GM23338 (cell line): ENCODE measurements around the gene ACTG1. TPM values are rescaled to one million over a fixed set of nuclear protein-coding genes. Genes with fewer than 3 reads are reported as not detected.

ENCODE experiments used
- ATAC-seq: fragments of 200-7000 bp; cut with Tn5 transposase; 3 replicates; pipeline ENCODE4 v1.9.1; 2020
- DNase-seq: peaks from one replicate; pipeline ENCODE4 v3.0.0-alpha.2; 2015; ENCODE audit warnings: low spot score
- H2AFZ ChIP-seq: fragments of 200-600 bp; sonication (generic); 2 replicates; pipeline ENCODE4 v1.8.0; 2016; ENCODE audit warnings: antibody characterized with exemption, mild to moderate bottlenecking, moderate library complexity
- H3F3A ChIP-seq: fragments of 200-600 bp; sonication (generic); replicated peaks from 2 replicates; pipeline ENCODE4 v1.8.0; 2017; ENCODE audit warnings: antibody characterized with exemption, mixed run types, low read depth
- H3K27ac ChIP-seq: fragments of 200-600 bp; sonication (generic); 2 replicates; pipeline ENCODE4 v1.6.1; 2016; ENCODE audit warnings: low read depth
- H3K27me3 ChIP-seq: fragments of 200-600 bp; sonication (generic); 2 replicates; pipeline ENCODE4 v1.8.0; 2016; ENCODE audit warnings: mild to moderate bottlenecking, mixed run types, moderate library complexity; ENCODE audit not compliant: insufficient read depth
- H3K36me3 ChIP-seq: fragments of 200-600 bp; sonication (generic); 2 replicates; pipeline ENCODE4 v1.8.0; 2016; ENCODE audit warnings: mild to moderate bottlenecking; ENCODE audit not compliant: insufficient read depth
- H3K4me1 ChIP-seq: fragments of 200-600 bp; sonication (generic); 2 replicates; pipeline ENCODE4 v1.8.0; 2016; ENCODE audit warnings: mild to moderate bottlenecking, moderate library complexity; ENCODE audit not compliant: insufficient read depth
- H3K4me2 ChIP-seq: fragments of 200-600 bp; sonication (generic); 2 replicates; pipeline ENCODE4 v1.7.1; 2017; ENCODE audit warnings: mixed run types
- H3K4me3 ChIP-seq: fragments of 200-600 bp; sonication (generic); 2 replicates; pipeline ENCODE4 v1.6.1; 2016; ENCODE audit warnings: mixed run types
- H3K79me2 ChIP-seq: fragments of 200-600 bp; sonication (generic); replicated peaks from 2 replicates; pipeline ENCODE4 v1.8.0; 2017; ENCODE audit warnings: mild to moderate bottlenecking; ENCODE audit not compliant: insufficient read depth
- H3K9me2 ChIP-seq: fragments of 200-600 bp; sonication (generic); 2 replicates; pipeline ENCODE4 v1.8.0; 2017; ENCODE audit not compliant: insufficient read depth
- H4K20me1 ChIP-seq: fragments of 200-600 bp; sonication (generic); replicated peaks from 2 replicates; pipeline ENCODE4 v1.8.0; 2017; ENCODE audit warnings: mild to moderate bottlenecking; ENCODE audit not compliant: insufficient read depth
- H3K27ac Mint-ChIP-seq: 2 replicates; pipeline ENCODE4 v1.8.0; 2020; ENCODE audit warnings: inconsistent platforms, mild to moderate bottlenecking, moderate library complexity, mixed read lengths
- H3K27me3 Mint-ChIP-seq: 3 replicates; pipeline ENCODE4 v1.8.0; 2022; ENCODE audit warnings: low read depth, mild to moderate bottlenecking, moderate library complexity, mixed read lengths, inconsistent platforms; ENCODE audit not compliant: insufficient read depth, poor library complexity
- H3K36me3 Mint-ChIP-seq: 3 replicates; pipeline ENCODE4 v1.8.0; 2021; ENCODE audit warnings: low read depth, mild to moderate bottlenecking, inconsistent platforms, moderate library complexity, mixed read lengths
- H3K4me1 Mint-ChIP-seq: 3 replicates; pipeline ENCODE4 v1.8.0; 2020; ENCODE audit warnings: mild to moderate bottlenecking, inconsistent platforms, mixed read lengths
- H3K4me3 Mint-ChIP-seq: 3 replicates; pipeline ENCODE4 v1.8.0; 2021; ENCODE audit warnings: moderate library complexity, mild to moderate bottlenecking, inconsistent platforms, mixed read lengths
- H3K9me3 Mint-ChIP-seq: 3 replicates; pipeline ENCODE4 v1.8.0; 2020; ENCODE audit warnings: moderate library complexity, mild to moderate bottlenecking, inconsistent platforms, mixed read lengths
- CREB1 ChIP-seq: fragments of 250-450 bp; sonication (Bioruptor Pico); IDR thresholded peaks from 2 replicates; pipeline ENCODE4 v1.5.0; 2020; ENCODE audit warnings: low read depth, mild to moderate bottlenecking, moderate library complexity
- EZH2phosphoT487 ChIP-seq: fragments of 200-600 bp; sonication (generic); IDR thresholded peaks from one replicate; pipeline ENCODE4 v1.8.1; 2018; ENCODE audit warnings: antibody characterized with exemption; ENCODE audit not compliant: unreplicated experiment
- JUNB ChIP-seq: IDR thresholded peaks from one replicate; pipeline ENCODE4 v1.6.1; 2016; ENCODE audit warnings: antibody characterized with exemption; ENCODE audit not compliant: unreplicated experiment
- NANOG ChIP-seq: IDR thresholded peaks from 2 replicates; pipeline ENCODE4 v1.6.1; 2016; ENCODE audit warnings: antibody characterized with exemption, borderline replicate concordance
- POLR2AphosphoS5 ChIP-seq: IDR thresholded peaks from 2 replicates; pipeline ENCODE4 v1.6.1; 2016; ENCODE audit warnings: antibody characterized with exemption, low read depth
- STAT1 ChIP-seq: IDR thresholded peaks from one replicate; pipeline ENCODE4 v1.6.1; 2016; ENCODE audit warnings: antibody characterized with exemption; ENCODE audit not compliant: unreplicated experiment
- ZNF114 ChIP-seq: fragments of 250-450 bp; sonication (Bioruptor Pico); IDR thresholded peaks from 2 replicates; pipeline ENCODE4 v1.5.0; 2020; ENCODE audit warnings: mild to moderate bottlenecking, moderate library complexity
- ZNF331 ChIP-seq: fragments of 250-450 bp; sonication (Bioruptor Pico); IDR thresholded peaks from 2 replicates; pipeline ENCODE4 v1.5.0; 2020; ENCODE audit warnings: low read depth, mild to moderate bottlenecking, moderate library complexity
- ZNF462 ChIP-seq: fragments of 250-450 bp; sonication (Bioruptor Pico); IDR thresholded peaks from 2 replicates; pipeline ENCODE4 v1.5.0; 2020; ENCODE audit warnings: mild to moderate bottlenecking, moderate library complexity
- polyA plus RNA-seq: library from polyadenylated mRNA; unstranded; fragments of >200 nt; fragmentation: Nextera tagmentation; extraction: Ambion mirVana; gene quantifications from 2 replicates; pipeline ENCODE4 v1.2.1, GENCODE V29; 2016
- total RNA-seq: library from RNA; depleted of rRNA; stranded (reverse); fragments of >200 nt; shearing (Covaris generic); gene quantifications from 2 replicates; pipeline ENCODE4 v1.2.3, GENCODE V29; 2014
- TF ChIP-seq, protein P1 (sequence below): IDR thresholded peaks from 2 replicates; pipeline ENCODE4 v1.6.1; 2016; ENCODE audit warnings: antibody characterized with exemption
- TF ChIP-seq, protein P2 (sequence below), 2 experiments: fragments of 200-600 bp in 1 of 2; sonication (generic) in 1 of 2; conservative IDR thresholded peaks; 2 replicates each; pipeline versions ENCODE4 v1.5.1 to v1.6.1; 2016 to 2017; ENCODE audit warnings: antibody characterized with exemption in 2 of 2, low read depth in 2 of 2, mild to moderate bottlenecking in 2 of 2, moderate library complexity in 1 of 2

The ACTG1 gene
- total and polyA plus RNA-seq, 2 experiments from 2014 or later = 1,867 to 4,739 TPM

DNA sequence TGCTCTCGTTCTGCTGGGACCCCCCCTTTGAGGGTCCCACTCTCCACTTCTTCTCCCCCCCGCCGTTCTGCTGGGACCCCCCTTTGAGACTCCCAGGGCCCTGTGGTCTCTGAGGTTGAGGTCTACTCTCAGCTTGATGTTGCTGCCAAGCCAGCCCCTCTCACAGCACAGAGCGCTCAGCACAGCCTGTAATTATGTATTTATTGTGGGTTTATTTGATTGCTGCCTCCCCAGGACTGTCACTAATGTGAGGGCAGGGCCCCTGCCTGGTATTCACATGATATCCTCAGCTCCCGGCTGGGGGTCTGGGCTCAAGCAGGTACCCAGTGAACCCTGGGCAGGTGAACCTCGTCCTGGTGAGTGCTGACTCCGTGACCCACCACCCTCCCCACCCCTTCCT is 35.4 kb downstream of the ACTG1 start:
- no peaks in the 10 kb centered on the region for H3K79me2 ChIP-seq
- ATAC-seq (no peak), DNase-seq (no peak)
- no peaks in the 10 kb centered on the region for H3K36me3 ChIP-seq
- Mint-ChIP-seq H3K4me1 (no peaks in the 10 kb centered on the region; the same call in 2 of the 3 replicates), H3K9me3 (peaks cover 4% of the 10 kb centered on the region; the same call in 1 of the 3 replicates), H3K4me3 (no peak overlapping the region), H3K36me3 (no peaks in the 10 kb centered on the region; the same call in 2 of the 3 replicates), H3K27me3 (peaks cover 27% of the 10 kb centered on the region), H3K27ac (no peak overlapping the region)
- H4K20me1 ChIP-seq = no peaks in the 10 kb centered on the region
- H3K4me2 ChIP-seq = no peak overlapping the region
- peaks cover 23% of the 10 kb centered on the region for H3K27me3 ChIP-seq
- H3F3A ChIP-seq = no peaks in the 10 kb centered on the region
- H3K9me2 ChIP-seq = no peaks in the 10 kb centered on the region
- no peak overlapping the region for H3K4me3 ChIP-seq
- no peaks in the 10 kb centered on the region for H3K4me1 ChIP-seq
- no peak for TF ChIP-seq EZH2phosphoT487
- TF ChIP-seq, protein P1, sequence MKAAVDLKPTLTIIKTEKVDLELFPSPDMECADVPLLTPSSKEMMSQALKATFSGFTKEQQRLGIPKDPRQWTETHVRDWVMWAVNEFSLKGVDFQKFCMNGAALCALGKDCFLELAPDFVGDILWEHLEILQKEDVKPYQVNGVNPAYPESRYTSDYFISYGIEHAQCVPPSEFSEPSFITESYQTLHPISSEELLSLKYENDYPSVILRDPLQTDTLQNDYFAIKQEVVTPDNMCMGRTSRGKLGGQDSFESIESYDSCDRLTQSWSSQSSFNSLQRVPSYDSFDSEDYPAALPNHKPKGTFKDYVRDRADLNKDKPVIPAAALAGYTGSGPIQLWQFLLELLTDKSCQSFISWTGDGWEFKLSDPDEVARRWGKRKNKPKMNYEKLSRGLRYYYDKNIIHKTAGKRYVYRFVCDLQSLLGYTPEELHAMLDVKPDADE = no peak
- no peak for TF ChIP-seq ZNF331 (CRISPR knock-in tag)
- no peak for TF ChIP-seq STAT1
- TF ChIP-seq JUNB = no peak
- TF ChIP-seq NANOG = no peak
- no peak for TF ChIP-seq POLR2AphosphoS5
- TF ChIP-seq ZNF462 (CRISPR knock-in tag) = no peak
- TF ChIP-seq, protein P2, sequence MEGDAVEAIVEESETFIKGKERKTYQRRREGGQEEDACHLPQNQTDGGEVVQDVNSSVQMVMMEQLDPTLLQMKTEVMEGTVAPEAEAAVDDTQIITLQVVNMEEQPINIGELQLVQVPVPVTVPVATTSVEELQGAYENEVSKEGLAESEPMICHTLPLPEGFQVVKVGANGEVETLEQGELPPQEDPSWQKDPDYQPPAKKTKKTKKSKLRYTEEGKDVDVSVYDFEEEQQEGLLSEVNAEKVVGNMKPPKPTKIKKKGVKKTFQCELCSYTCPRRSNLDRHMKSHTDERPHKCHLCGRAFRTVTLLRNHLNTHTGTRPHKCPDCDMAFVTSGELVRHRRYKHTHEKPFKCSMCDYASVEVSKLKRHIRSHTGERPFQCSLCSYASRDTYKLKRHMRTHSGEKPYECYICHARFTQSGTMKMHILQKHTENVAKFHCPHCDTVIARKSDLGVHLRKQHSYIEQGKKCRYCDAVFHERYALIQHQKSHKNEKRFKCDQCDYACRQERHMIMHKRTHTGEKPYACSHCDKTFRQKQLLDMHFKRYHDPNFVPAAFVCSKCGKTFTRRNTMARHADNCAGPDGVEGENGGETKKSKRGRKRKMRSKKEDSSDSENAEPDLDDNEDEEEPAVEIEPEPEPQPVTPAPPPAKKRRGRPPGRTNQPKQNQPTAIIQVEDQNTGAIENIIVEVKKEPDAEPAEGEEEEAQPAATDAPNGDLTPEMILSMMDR (conservative IDR thresholded peaks at IDR 0.05; ENCODE audit: low read depth in 2 of 2) = no peak
- TF ChIP-seq CREB1 (CRISPR knock-in tag) = no peak
- no peak for TF ChIP-seq ZNF114 (CRISPR knock-in tag)
- H3K27ac ChIP-seq = no peak overlapping the region
- H2AFZ ChIP-seq = no peak overlapping the region
